GM21723 (cell line): Measurements from ENCODE around the gene TMPRSS11D.

ENCODE experiments used
- ATAC-seq: cut with Tn5 transposase; IDR thresholded peaks from one replicate; pipeline ENCODE4 v1.9.1; 2021; ENCODE audit warnings: mild to moderate bottlenecking, moderate library complexity; ENCODE audit not compliant: unreplicated experiment

The TMPRSS11D gene

GRCh38 chr4:67883902-67884301, at the start of gene TMPRSS11D:
Gene TMPRSS11D (minus strand): TSS chr4:67884002. CDS start chr4:67883933, 69 bp downstream.
- no peak for ATAC-seq

- ATAC-seq, result no peak
Measured at GRCh38 chr4:67933038-67933437, 49.2 kb upstream of the TMPRSS11D start.

GRCh38 chr4:67931256-67931655, 47.5 kb upstream of the TMPRSS11D start:
- ATAC-seq, result no peak

- ATAC-seq, result no peak
Measured at GRCh38 chr4:67929426-67929825, 45.6 kb upstream of the TMPRSS11D start.

GRCh38 chr4:67928546-67928945, 44.7 kb upstream of the TMPRSS11D start:
- no peak for ATAC-seq

GRCh38 chr4:67927251-67927650, 43.4 kb upstream of the TMPRSS11D start:
- ATAC-seq, result no peak

GRCh38 chr4:67926485-67926884, 42.7 kb upstream of the TMPRSS11D start:
- no peak for ATAC-seq

GRCh38 chr4:67922697-67923096, 38.9 kb upstream of the TMPRSS11D start:
- no peak for ATAC-seq

- ATAC-seq, result no peak
Measured at GRCh38 chr4:67918428-67918827, 34.6 kb upstream of the TMPRSS11D start.

- no peak for ATAC-seq
Measured at GRCh38 chr4:67915400-67915966, 31.7 kb upstream of the TMPRSS11D start.

GRCh38 chr4:67912080-67912479, 28.3 kb upstream of the TMPRSS11D start:
- no peak for ATAC-seq

GRCh38 chr4:67911638-67912037, 27.8 kb upstream of the TMPRSS11D start:
- ATAC-seq, result no peak

- ATAC-seq, result no peak
Measured at GRCh38 chr4:67911141-67911540, 27.3 kb upstream of the TMPRSS11D start.

GRCh38 chr4:67910585-67910905, 26.7 kb upstream of the TMPRSS11D start:
- no peak for ATAC-seq

- ATAC-seq, result no peak
Measured at GRCh38 chr4:67909905-67910584, 26.2 kb upstream of the TMPRSS11D start.

GRCh38 chr4:67907650-67908049, 23.8 kb upstream of the TMPRSS11D start:
- ATAC-seq, result no peak

- ATAC-seq, result no peak
Measured at GRCh38 chr4:67899096-67899495, 15.3 kb upstream of the TMPRSS11D start.

GRCh38 chr4:67897686-67898085, 13.9 kb upstream of the TMPRSS11D start:
- ATAC-seq, result no peak

- no peak for ATAC-seq
Measured at GRCh38 chr4:67896421-67897065, 12.7 kb upstream of the TMPRSS11D start.

- ATAC-seq, result no peak
Measured at GRCh38 chr4:67894659-67895058, 10.9 kb upstream of the TMPRSS11D start.

- ATAC-seq, result no peak
Measured at GRCh38 chr4:67892905-67893304, 9.1 kb upstream of the TMPRSS11D start.

- no peak for ATAC-seq
Measured at GRCh38 chr4:67892253-67892652, 8.5 kb upstream of the TMPRSS11D start.
